ENCODE measurements around the gene ITIH4.

GRCh38 chr3:52817860-52818259 is 12.6 kb downstream of the ITIH4 start:
- TF ChIP-seq CTCF (IDR thresholded peaks at IDR 0.05) (no peak), POLR2A (IDR thresholded peaks at IDR 0.05) (no peak), POLR2AphosphoS5 (IDR thresholded peaks at IDR 0.05) (no peak)
